CD4-positive, alpha-beta T cell treated with Interleukin-10 for 1 hour (primary cell): ENCODE results near the gene THADA.

Experiments used
- DNase-seq: peaks from one replicate; pipeline ENCODE4 v3.0.0-alpha.2; 2020

The THADA gene

GRCh38 chr2:43435746-43436145 lies 160.1 kb downstream of the THADA start:
- DNase-seq = no peak

GRCh38 chr2:43430489-43430888 lies 165.3 kb downstream of the THADA start:
- no peak for DNase-seq

GRCh38 chr2:43429369-43429768 lies 166.5 kb downstream of the THADA start:
- DNase-seq = no peak

GRCh38 chr2:43427032-43427424 lies 168.8 kb downstream of the THADA start:
- no peak for DNase-seq

GRCh38 chr2:43426305-43427031 lies 169.4 kb downstream of the THADA start:
- peak; percentile 63 for DNase-seq

GRCh38 chr2:43425659-43426058 lies 170.2 kb downstream of the THADA start:
- no peak for DNase-seq

GRCh38 chr2:43424262-43425207 lies 171.3 kb downstream of the THADA start:
- no peak for DNase-seq

- no peak for DNase-seq
Measured at GRCh38 chr2:43423941-43424261, 171.9 kb downstream of the THADA start.

GRCh38 chr2:43421194-43421593 lies 174.6 kb downstream of the THADA start:
- DNase-seq = no peak

GRCh38 chr2:43420389-43420801 lies 175.4 kb downstream of the THADA start:
- no peak for DNase-seq

GRCh38 chr2:43419876-43420275 lies 176.0 kb downstream of the THADA start:
- DNase-seq = no peak

- no peak for DNase-seq
Measured at GRCh38 chr2:43419243-43419642, 176.6 kb downstream of the THADA start.

GRCh38 chr2:43418680-43419079 lies 177.2 kb downstream of the THADA start:
- no peak for DNase-seq

- no peak for DNase-seq
Measured at GRCh38 chr2:43417300-43417699, 178.5 kb downstream of the THADA start.

GRCh38 chr2:43415592-43415991 lies 180.2 kb downstream of the THADA start:
- no peak for DNase-seq

GRCh38 chr2:43414586-43415135 lies 181.2 kb downstream of the THADA start:
- no peak for DNase-seq

- no peak for DNase-seq
Measured at GRCh38 chr2:43414033-43414432, 181.8 kb downstream of the THADA start.

GRCh38 chr2:43412114-43412753 lies 183.6 kb downstream of the THADA start:
- no peak for DNase-seq

GRCh38 chr2:43410055-43410604 lies 185.7 kb downstream of the THADA start:
- DNase-seq = no peak

GRCh38 chr2:43408407-43409160 lies 187.3 kb downstream of the THADA start:
- DNase-seq = no peak

- DNase-seq = no peak
Measured at GRCh38 chr2:43407935-43408334, 187.9 kb downstream of the THADA start.

GRCh38 chr2:43406651-43407279 lies 189.1 kb downstream of the THADA start:
- DNase-seq = no peak
